ENCODE measurements around the gene EDN3.
"Not testable (repeated sequence)": the region's sequence is repeated elsewhere in the genome, so short reads cannot be mapped to it uniquely, and the experiment has no call there.

EDN3 gene

GRCh38 chr20:59336540-59336939, 36.1 kb downstream of the EDN3 start:
- no peak for DNase-seq

- not testable (repeated sequence) for DNase-seq
Measured at GRCh38 chr20:59338444-59338843, 38.0 kb downstream of the EDN3 start.

- DNase-seq = no peak
Measured at GRCh38 chr20:59340201-59340885, 39.9 kb downstream of the EDN3 start.

- not testable (repeated sequence) for DNase-seq
Measured at GRCh38 chr20:59341285-59342022, 41.0 kb downstream of the EDN3 start.

GRCh38 chr20:59342023-59342957, 41.9 kb downstream of the EDN3 start:
- peak in 1 of 2 experiments; percentile 73 for DNase-seq

GRCh38 chr20:59346061-59346460, 45.6 kb downstream of the EDN3 start:
- no peak for DNase-seq

GRCh38 chr20:59349277-59349676, 48.9 kb downstream of the EDN3 start:
- DNase-seq = no peak

- DNase-seq = no peak
Measured at GRCh38 chr20:59350330-59351156, 50.1 kb downstream of the EDN3 start.

- DNase-seq = no peak
Measured at GRCh38 chr20:59351157-59352040, 51.0 kb downstream of the EDN3 start.

GRCh38 chr20:59352541-59352940, 52.1 kb downstream of the EDN3 start:
- no peak for DNase-seq

- no peak for DNase-seq
Measured at GRCh38 chr20:59352990-59353389, 52.6 kb downstream of the EDN3 start.

- no peak for DNase-seq
Measured at GRCh38 chr20:59354460-59354859, 54.0 kb downstream of the EDN3 start.

- no peak for DNase-seq
Measured at GRCh38 chr20:59355242-59355641, 54.8 kb downstream of the EDN3 start.

GRCh38 chr20:59356662-59357165, 56.3 kb downstream of the EDN3 start:
- DNase-seq = no peak

GRCh38 chr20:59358793-59359192, 58.4 kb downstream of the EDN3 start:
- not testable (repeated sequence) for DNase-seq

- no peak for DNase-seq
Measured at GRCh38 chr20:59359906-59360725, 59.7 kb downstream of the EDN3 start.

GRCh38 chr20:59360934-59361333, 60.5 kb downstream of the EDN3 start:
- DNase-seq = no peak

- DNase-seq = no peak
Measured at GRCh38 chr20:59361411-59361810, 61.0 kb downstream of the EDN3 start.

GRCh38 chr20:59363101-59363500, 62.7 kb downstream of the EDN3 start:
- no peak for DNase-seq

- peak in 1 of 2 experiments; percentile 21 for DNase-seq
Measured at GRCh38 chr20:59364611-59365010, 64.2 kb downstream of the EDN3 start.

Data from NCI-H526 (cell line).